IPS-15b (cell line): ENCODE results near the gene SLC7A4.
A peak's percentile ranks its signal among the peaks of the same experiment; 100 is the strongest.

Experiments
- H3K27me3 ChIP-seq: one replicate; pipeline ENCODE4 v1.6.1; 2013; ENCODE audit warnings: low read length; ENCODE audit not compliant: control insufficient read depth, insufficient read depth
- H3K36me3 ChIP-seq: one replicate; pipeline ENCODE4 v1.6.1; 2013; ENCODE audit warnings: low read length; ENCODE audit not compliant: control insufficient read depth, insufficient read depth
- H3K4me1 ChIP-seq: one replicate; pipeline ENCODE4 v1.6.1; 2013; ENCODE audit warnings: mild to moderate bottlenecking, low read length; ENCODE audit not compliant: control insufficient read depth, insufficient read depth
- H3K4me3 ChIP-seq: one replicate; pipeline ENCODE4 v1.5.1; 2013; ENCODE audit warnings: low read depth, low read length
- H3K9ac ChIP-seq: one replicate; pipeline ENCODE4 v1.6.1; 2013; ENCODE audit warnings: low read depth, mild to moderate bottlenecking, low read length
- H3K9me3 ChIP-seq: one replicate; pipeline ENCODE4 v1.6.1; 2013; ENCODE audit warnings: mild to moderate bottlenecking, low read length; ENCODE audit not compliant: control insufficient read depth, insufficient read depth

SLC7A4 gene

GRCh38 chr22:21031545-21032036 lies 770 bp downstream of the SLC7A4 start:
- no peaks in the 10 kb centered on the region for H3K9me3 ChIP-seq
- no peak overlapping the region for H3K9ac ChIP-seq
- peaks cover 23% of the 10 kb centered on the region for H3K27me3 ChIP-seq
- peak overlapping the region; percentile 54 for H3K4me3 ChIP-seq
- H3K4me1 ChIP-seq = no peaks in the 10 kb centered on the region
- no peaks in the 10 kb centered on the region for H3K36me3 ChIP-seq

- no peaks in the 10 kb centered on the region for H3K4me1 ChIP-seq
- H3K9ac ChIP-seq = no peak overlapping the region
- H3K4me3 ChIP-seq = no peak overlapping the region
These were observed 1.5 kb downstream of the SLC7A4 start for GRCh38 chr22:21030621-21031544.

GRCh38 chr22:21030032-21030431 lies 2.3 kb downstream of the SLC7A4 start:
- H3K9ac ChIP-seq = no peak overlapping the region
- no peaks in the 10 kb centered on the region for H3K9me3 ChIP-seq
- H3K36me3 ChIP-seq = no peaks in the 10 kb centered on the region
- H3K4me1 ChIP-seq = no peaks in the 10 kb centered on the region
- no peak overlapping the region for H3K4me3 ChIP-seq
- peaks cover 23% of the 10 kb centered on the region for H3K27me3 ChIP-seq

More at GRCh38 chr22:21030621-21031544, 1.5 kb downstream of the SLC7A4 start:
- H3K27me3 ChIP-seq = peaks cover 23% of the 10 kb centered on the region
- no peaks in the 10 kb centered on the region for H3K9me3 ChIP-seq
- H3K36me3 ChIP-seq = no peaks in the 10 kb centered on the region

GRCh38 chr22:21029486-21030025 lies 2.8 kb downstream of the SLC7A4 start:
- Histone ChIP-seq H3K27me3 (peaks cover 23% of the 10 kb centered on the region), H3K4me1 (no peaks in the 10 kb centered on the region), H3K9ac (no peak overlapping the region), H3K36me3 (no peaks in the 10 kb centered on the region), H3K4me3 (no peak overlapping the region), H3K9me3 (no peaks in the 10 kb centered on the region)

GRCh38 chr22:21028277-21029251 lies 3.8 kb downstream of the SLC7A4 start:
- Histone ChIP-seq H3K4me1 (no peaks in the 10 kb centered on the region), H3K9me3 (no peaks in the 10 kb centered on the region), H3K27me3 (peaks cover 20% of the 10 kb centered on the region)

GRCh38 chr22:21026783-21027692 lies 5.3 kb downstream of the SLC7A4 start:
- Histone ChIP-seq H3K9me3 (no peaks in the 10 kb centered on the region), H3K9ac (no peak overlapping the region), H3K36me3 (no peaks in the 10 kb centered on the region), H3K4me1 (no peaks in the 10 kb centered on the region), H3K27me3 (peaks cover 11% of the 10 kb centered on the region), H3K4me3 (no peak overlapping the region)

More at GRCh38 chr22:21028277-21029251, 3.8 kb downstream of the SLC7A4 start:
- Histone ChIP-seq H3K4me3 (no peak overlapping the region), H3K36me3 (no peaks in the 10 kb centered on the region), H3K9ac (no peak overlapping the region)

GRCh38 chr22:21025763-21026755 lies 6.3 kb downstream of the SLC7A4 start:
- Histone ChIP-seq H3K9me3 (no peaks in the 10 kb centered on the region), H3K4me3 (no peak overlapping the region), H3K4me1 (no peaks in the 10 kb centered on the region), H3K27me3 (peaks cover 2% of the 10 kb centered on the region), H3K9ac (no peak overlapping the region), H3K36me3 (no peaks in the 10 kb centered on the region)

- Histone ChIP-seq H3K4me3 (no peak overlapping the region), H3K4me1 (no peaks in the 10 kb centered on the region), H3K9ac (no peak overlapping the region), H3K9me3 (no peaks in the 10 kb centered on the region), H3K27me3 (no peaks in the 10 kb centered on the region), H3K36me3 (no peaks in the 10 kb centered on the region)
These were observed 7.1 kb downstream of the SLC7A4 start for GRCh38 chr22:21025266-21025665.

GRCh38 chr22:21022955-21023614 lies 9.3 kb downstream of the SLC7A4 start:
- no peak overlapping the region for H3K9ac ChIP-seq
- no peaks in the 10 kb centered on the region for H3K27me3 ChIP-seq
- H3K9me3 ChIP-seq = no peaks in the 10 kb centered on the region
- no peaks in the 10 kb centered on the region for H3K36me3 ChIP-seq
- no peaks in the 10 kb centered on the region for H3K4me1 ChIP-seq
- no peak overlapping the region for H3K4me3 ChIP-seq
